Ovary (tissue), 9 donors: ENCODE results near the gene WFIKKN2. TPM values are rescaled to one million over a fixed set of nuclear protein-coding genes. Genes with fewer than 3 reads are reported as not detected.

Source experiments
- DNase-seq, 5 donors: peaks; one replicate each; pipeline ENCODE4 v3.0.0-alpha.2; 2019 to 2020
- H3K27ac ChIP-seq, 2 donors: fragments of 200-600 bp; one replicate each; pipeline versions ENCODE4 v1.5.1 to v1.8.0; 2019 to 2022
- H3K27me3 ChIP-seq: fragments of 200-600 bp; one replicate; pipeline ENCODE4 v1.8.0; 2022
- H3K36me3 ChIP-seq: fragments of 200-600 bp; sonication (generic); one replicate; pipeline ENCODE4 v1.5.1; 2019
- H3K4me1 ChIP-seq: one replicate; pipeline ENCODE4 v1.8.1; 2013; ENCODE audit warnings: mild to moderate bottlenecking, moderate library complexity; ENCODE audit not compliant: insufficient read depth
- H3K4me3 ChIP-seq: fragments of 200-600 bp; sonication (generic); one replicate; pipeline ENCODE4 v1.5.1; 2017
- H3K9me3 ChIP-seq, 2 donors: fragments of 200-600 bp in 1 of 2; sonication (generic) in 1 of 2; one replicate each; pipeline versions ENCODE4 v1.5.1 to v1.8.1; 2013 to 2019; ENCODE audit warnings: mild to moderate bottlenecking in 1 of 2, moderate library complexity in 1 of 2
- CTCF ChIP-seq, 3 donors: fragments of 450-650 bp in 2 of 3; fragments of 200-600 bp in 1 of 3; IDR thresholded peaks; one replicate each; pipeline versions ENCODE4 v1.5.1 to v1.8.0; 2016 to 2022; ENCODE audit warnings: antibody characterized with exemption in 3 of 3, mild to moderate bottlenecking in 1 of 3
- EP300 ChIP-seq: sonication (generic); formaldehyde crosslinking; IDR thresholded peaks from one replicate; pipeline ENCODE4 v1.6.1; 2017; ENCODE audit warnings: antibody characterized with exemption
- POLR2A ChIP-seq: fragments of 450-650 bp; IDR thresholded peaks from one replicate; pipeline ENCODE4 v1.6.1; 2017; ENCODE audit warnings: antibody characterized with exemption, mild to moderate bottlenecking, moderate library complexity
- WGBS, 3 donors: extraction: QIAGEN DNeasy Blood & Tissue Kit in 1 of 3; methylation state at CpG; one replicate each; pipeline versions ENCODE4 v1.1.5 to v1.1.7; 2013 to 2017; 5-methylcytosine and 5-hydroxymethylcytosine counted together
- intact Hi-C, 4 donors: fragments of 100-400 bp; cut with DNase I; formaldehyde crosslinking; loops; one replicate each; pipeline versions ENCODE4 v1.11.0 to v1.15.1; 2022 to 2023
- polyA plus RNA-seq, 2 donors: library from polyadenylated mRNA; stranded (reverse); fragments of 200-250 nt in 1 of 2; fragments of 350-450 nt in 1 of 2; fragmentation: Illumina TruSeq in 1 of 2; extraction: RNeasy Lipid Tissue Mini Kit (QIAGEN cat#74804) in 1 of 2; gene quantifications; one replicate each; pipeline ENCODE4 v1.2.3, GENCODE V29; 2013 to 2014
- total RNA-seq, 7 donors: library from RNA; depleted of rRNA in 2 of 7; stranded (reverse); fragments of >200 nt in 2 of 7; fragmentation: NEBNext Ultra II Directional in 3 of 7; extraction: Animal tissue kit (Norgen Biotek cat#: 25700) in 3 of 7; gene quantifications; one replicate each; pipeline versions ENCODE4 v1.1.0 to v1.2.4, GENCODE V29; 2016 to 2023
- donor health status: DM: no; HTN: no; CAD: no; lungs with moderate emphysema.
- donor health status: DM: no; HTN: no; CAD: no.
- donor health status: Bipolar disorder and iron deficiency.
- donor health status: DM: yes; HTN: yes; CAD: no.
- donor health status: DM: no; HTN: no; CAD: no.
- donor health status: DM: yes; HTN: yes; CAD: no.

The WFIKKN2 gene
- total and polyA plus RNA-seq, 9 donors = 20.9 to 178 (median 91.3) TPM

GRCh38 chr17:50844117-50844700 is 8.8 kb downstream of the WFIKKN2 start:
- no peak for TF ChIP-seq CTCF (IDR thresholded peaks at IDR 0.05)
- TF ChIP-seq EP300 = no peak
- no peak for TF ChIP-seq POLR2A

DNA sequence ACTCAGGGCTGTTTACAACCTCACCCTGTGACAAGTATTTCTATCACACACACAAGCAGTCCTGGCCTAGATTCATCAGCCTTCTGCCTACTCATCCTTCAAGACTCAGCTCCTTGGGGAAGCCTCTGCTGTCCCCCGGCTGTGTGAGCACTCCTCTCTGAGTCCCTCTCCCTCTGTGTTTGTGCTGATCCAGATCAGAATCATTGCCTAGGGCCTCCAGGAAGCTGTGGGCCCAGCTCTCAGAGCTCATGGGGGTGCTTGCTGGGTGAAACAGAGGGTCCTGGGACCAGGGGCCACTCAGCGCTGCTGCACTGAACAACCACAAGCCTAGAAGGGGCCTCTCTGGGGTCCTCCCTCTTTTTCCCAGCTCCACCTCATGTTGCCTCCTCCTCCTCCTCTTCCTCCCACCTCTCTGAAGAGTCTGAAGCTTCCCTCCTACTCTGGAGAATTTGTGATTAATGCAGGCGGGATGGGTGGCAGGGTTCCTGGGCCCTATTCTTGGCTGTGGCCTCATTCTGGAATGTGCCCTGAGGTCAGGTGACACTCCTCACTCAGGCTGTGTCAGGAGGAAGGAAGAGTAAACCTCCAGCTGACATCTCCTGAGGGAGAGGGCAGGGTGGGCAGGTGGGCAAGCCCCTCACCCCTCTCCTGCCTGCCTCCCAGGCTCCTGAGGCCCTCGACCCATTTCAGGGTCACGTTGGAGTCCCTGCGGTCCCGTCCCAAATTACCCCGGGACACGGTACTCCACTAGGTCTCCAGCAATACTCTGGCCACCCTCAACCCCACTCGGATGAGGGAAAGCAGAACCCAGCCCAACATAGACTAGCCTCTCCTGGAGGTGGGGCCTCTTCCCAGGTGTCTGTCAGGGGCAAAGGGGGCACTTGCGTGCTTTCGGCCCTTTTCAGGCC is 10.1 kb downstream of the WFIKKN2 start:
- H3K27ac ChIP-seq = no peak overlapping the region
- intact Hi-C loops = loop anchor here in 1 of 4 donors (10.0 kb wide), 2 partner anchors 279 to 361 kb away; partner anchors contain the start of gene SPAG9

More at GRCh38 chr17:50844117-50844700, 8.8 kb downstream of the WFIKKN2 start:
- H3K27me3 ChIP-seq = no peaks in the 10 kb centered on the region
- H3K36me3 ChIP-seq = no peaks in the 10 kb centered on the region
- H3K27ac ChIP-seq = no peak overlapping the region
- intact Hi-C loops = loop anchor here in 2 of 4 donors (5.0 to 10.0 kb wide), 5 partner anchors 57 to 359 kb away; partner anchors contain the start of genes SPAG9 (in 1 of the 2) and SPATA20 (in 1 of the 2)
- 88 to 91% (median 89%) methylated on average over 14 of the region's 14 CpGs for WGBS, 3 donors
- DNase-seq = peak in 1 of 5 donors; percentile 21
- H3K9me3 ChIP-seq = no peaks in the 10 kb centered on the region
- no peaks in the 10 kb centered on the region for H3K4me1 ChIP-seq
- no peak overlapping the region for H3K4me3 ChIP-seq

DNA sequence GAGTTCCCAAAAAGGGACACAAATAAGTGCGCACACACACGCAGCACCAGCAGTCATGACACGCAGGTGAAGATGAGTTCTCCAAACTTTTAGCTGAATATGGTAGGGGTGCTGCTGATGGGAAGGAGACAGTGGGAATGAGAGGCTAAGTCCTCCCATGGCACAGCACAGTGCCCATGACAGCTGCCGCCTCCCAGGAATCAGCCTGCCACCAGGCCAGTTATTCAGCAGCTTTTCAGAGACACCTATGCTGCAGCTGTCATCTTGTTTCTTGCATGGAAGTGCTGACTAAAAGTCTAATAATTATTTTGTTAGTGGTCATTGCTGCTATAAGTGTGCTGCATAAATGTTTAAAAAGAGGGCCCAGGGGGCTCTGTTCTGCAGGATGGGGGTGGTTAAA is 12.2 kb downstream of the WFIKKN2 start:
- Histone ChIP-seq H3K4me1 (no peaks in the 10 kb centered on the region), H3K27me3 (no peaks in the 10 kb centered on the region), H3K36me3 (no peaks in the 10 kb centered on the region), H3K27ac (no peak overlapping the region), H3K4me3 (no peak overlapping the region), H3K9me3 (no peaks in the 10 kb centered on the region)
- WGBS, 3 donors = 96 to 99% (median 97%) methylated on average over 4 of the region's 4 CpGs
- DNase-seq = no peak
- no peak for TF ChIP-seq POLR2A
- no peak for TF ChIP-seq CTCF (IDR thresholded peaks at IDR 0.05)
- TF ChIP-seq EP300 = no peak
- intact Hi-C loops = loop anchor here in 1 of 4 donors (10.0 kb wide), 2 partner anchors 277 to 363 kb away; partner anchors contain the start of gene SPAG9

More for the DNA sequence above, 10.1 kb downstream of the WFIKKN2 start:
- DNase-seq = peak in 1 of 5 donors; percentile 16
- Histone ChIP-seq H3K4me3 (no peak overlapping the region), H3K36me3 (no peaks in the 10 kb centered on the region), H3K4me1 (no peaks in the 10 kb centered on the region), H3K9me3 (no peaks in the 10 kb centered on the region), H3K27me3 (no peaks in the 10 kb centered on the region)
- TF ChIP-seq POLR2A (no peak), EP300 (no peak)
- WGBS, 3 donors = 78 to 84% (median 80%) methylated on average over 12 of the region's 12 CpGs

GRCh38 chr17:50848039-50848438 is 12.7 kb downstream of the WFIKKN2 start:
- no peaks in the 10 kb centered on the region for H3K27me3 ChIP-seq
- H3K4me1 ChIP-seq = no peaks in the 10 kb centered on the region
- no peaks in the 10 kb centered on the region for H3K9me3 ChIP-seq
- H3K27ac ChIP-seq = no peak overlapping the region
- 89 to 91% (median 91%) methylated on average over 3 of the region's 3 CpGs for WGBS, 3 donors
- H3K4me3 ChIP-seq = no peak overlapping the region
- intact Hi-C loops = loop anchor here in 1 of 4 donors (10.0 kb wide), 2 partner anchors 277 to 363 kb away; partner anchors contain the start of gene SPAG9
- no peak for DNase-seq
- no peaks in the 10 kb centered on the region for H3K36me3 ChIP-seq
- TF ChIP-seq EP300 (no peak), POLR2A (no peak), CTCF (IDR thresholded peaks at IDR 0.05) (no peak)
